Fibroblast of the aortic adventitia (primary cell): ENCODE results near the gene NKX2-1. TPM values are rescaled to one million over a fixed set of nuclear protein-coding genes. Genes with fewer than 3 reads are reported as not detected.

Experiments used
- DNase-seq: peaks from one replicate; pipeline ENCODE4 v3.0.0-alpha.2; 2010; ENCODE audit warnings: low read depth
- H3K4me3 ChIP-seq: 2 replicates; pipeline ENCODE4 v1.5.1; 2011; ENCODE audit warnings: low read depth, mild to moderate bottlenecking, control low read depth, low read length, moderate library complexity
- total RNA-seq: library from RNA; depleted of rRNA; stranded (reverse); fragments of >200 nt; gene quantifications from 2 replicates; pipeline ENCODE4 v1.2.3, GENCODE V29; 2012; ENCODE audit warnings: low replicate concordance
- TF ChIP-seq, protein P1 (sequence below): IDR thresholded peaks from 2 replicates; pipeline ENCODE4 v1.5.1; 2011; ENCODE audit warnings: mild to moderate bottlenecking, low read length, control low read depth, inconsistent platforms; ENCODE audit not compliant: insufficient read depth

The NKX2-1 gene
- total RNA-seq, 1 donor: not detected

DNA sequence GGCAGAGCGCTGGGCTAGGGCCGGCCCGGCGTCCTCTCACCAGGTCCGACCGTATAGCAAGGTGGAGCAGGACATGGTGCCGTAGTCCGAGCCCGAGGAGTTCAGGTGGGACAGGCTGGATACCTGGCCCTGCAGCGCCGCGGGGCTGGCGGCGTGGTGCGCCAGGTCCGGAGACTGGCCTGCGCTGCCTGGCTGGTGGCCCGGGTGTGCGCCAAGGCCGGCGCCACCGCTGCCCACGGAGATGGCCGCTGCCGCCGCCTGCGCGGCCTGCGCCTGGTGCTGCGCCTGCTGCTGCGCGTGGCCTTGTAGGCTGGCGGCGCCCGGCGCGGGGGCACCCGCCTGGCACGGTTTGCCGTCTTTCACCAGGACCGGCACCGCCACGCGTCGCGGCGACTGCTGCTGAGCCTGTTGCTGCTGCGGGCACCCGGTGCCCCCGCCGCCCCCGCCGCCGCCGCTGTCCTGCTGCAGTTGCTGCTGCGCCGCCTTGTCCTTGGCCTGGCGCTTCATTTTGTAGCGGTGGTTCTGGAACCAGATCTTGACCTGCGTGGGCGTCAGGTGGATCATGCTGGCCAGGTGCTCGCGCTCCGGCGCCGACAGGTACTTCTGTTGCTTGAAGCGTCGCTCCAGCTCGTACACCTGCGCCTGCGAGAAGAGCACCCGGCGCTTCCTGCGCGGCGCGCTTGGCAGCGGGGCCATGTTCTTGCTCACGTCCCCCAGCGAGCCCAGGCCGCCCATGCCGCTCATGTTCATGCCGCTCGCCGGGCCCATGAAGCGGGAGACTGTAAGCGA lies 2.6 kb downstream of the NKX2-1 start:
- DNase-seq: no peak
- TF ChIP-seq, protein P1, sequence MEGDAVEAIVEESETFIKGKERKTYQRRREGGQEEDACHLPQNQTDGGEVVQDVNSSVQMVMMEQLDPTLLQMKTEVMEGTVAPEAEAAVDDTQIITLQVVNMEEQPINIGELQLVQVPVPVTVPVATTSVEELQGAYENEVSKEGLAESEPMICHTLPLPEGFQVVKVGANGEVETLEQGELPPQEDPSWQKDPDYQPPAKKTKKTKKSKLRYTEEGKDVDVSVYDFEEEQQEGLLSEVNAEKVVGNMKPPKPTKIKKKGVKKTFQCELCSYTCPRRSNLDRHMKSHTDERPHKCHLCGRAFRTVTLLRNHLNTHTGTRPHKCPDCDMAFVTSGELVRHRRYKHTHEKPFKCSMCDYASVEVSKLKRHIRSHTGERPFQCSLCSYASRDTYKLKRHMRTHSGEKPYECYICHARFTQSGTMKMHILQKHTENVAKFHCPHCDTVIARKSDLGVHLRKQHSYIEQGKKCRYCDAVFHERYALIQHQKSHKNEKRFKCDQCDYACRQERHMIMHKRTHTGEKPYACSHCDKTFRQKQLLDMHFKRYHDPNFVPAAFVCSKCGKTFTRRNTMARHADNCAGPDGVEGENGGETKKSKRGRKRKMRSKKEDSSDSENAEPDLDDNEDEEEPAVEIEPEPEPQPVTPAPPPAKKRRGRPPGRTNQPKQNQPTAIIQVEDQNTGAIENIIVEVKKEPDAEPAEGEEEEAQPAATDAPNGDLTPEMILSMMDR: no peak
- no peak overlapping the region for H3K4me3 ChIP-seq

GRCh38 chr14:36516719-36517241 lies 3.3 kb downstream of the NKX2-1 start:
- H3K4me3 ChIP-seq: no peak overlapping the region
- no peak for DNase-seq
- TF ChIP-seq, protein P1: no peak

GRCh38 chr14:36515896-36516718 lies 3.9 kb downstream of the NKX2-1 start:
- no peak for DNase-seq
- no peak overlapping the region for H3K4me3 ChIP-seq
- TF ChIP-seq, protein P1: no peak

GRCh38 chr14:36515105-36515593 lies 4.9 kb downstream of the NKX2-1 start:
- H3K4me3 ChIP-seq: no peak overlapping the region
- TF ChIP-seq, protein P1: no peak
- no peak for DNase-seq

DNA sequence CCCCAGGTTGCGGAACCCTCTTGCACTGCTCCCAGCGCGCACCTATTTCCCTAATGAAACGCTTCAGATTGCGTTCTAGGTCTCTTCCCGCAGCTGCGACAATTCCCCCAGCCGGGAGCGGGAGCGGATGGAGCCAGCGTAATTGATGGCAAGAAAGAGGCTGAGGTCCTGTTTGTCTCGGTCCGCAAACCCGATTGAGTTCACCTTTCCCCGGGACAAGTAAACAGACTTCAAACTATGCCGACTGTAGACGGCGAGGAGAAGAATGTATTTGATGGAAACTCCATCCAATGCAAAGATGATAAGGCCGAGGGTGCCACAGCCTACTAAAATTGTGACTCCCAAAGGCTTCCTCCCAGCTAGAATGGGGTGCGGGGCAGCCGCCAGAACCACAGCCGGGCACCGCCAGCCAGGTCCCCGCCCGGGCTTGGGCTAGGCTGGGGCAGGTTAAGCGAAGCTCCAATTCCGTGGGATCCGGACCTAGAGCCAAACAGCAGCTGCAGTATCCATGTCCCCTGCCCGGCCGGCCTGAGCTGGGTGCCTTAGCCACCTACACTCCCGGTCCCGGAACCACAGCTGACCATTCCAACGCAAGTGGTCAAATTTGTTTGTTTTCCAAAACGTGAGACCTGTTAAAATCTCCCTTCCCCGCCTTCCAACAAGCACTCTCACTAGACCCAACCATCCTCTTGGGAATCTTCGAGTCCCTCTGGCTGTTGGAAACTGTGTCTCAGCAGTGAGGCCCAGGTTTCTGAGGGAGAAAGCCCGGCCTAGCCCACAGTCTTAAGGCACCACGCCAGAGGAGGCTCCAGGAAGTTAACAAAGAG lies 5.5 kb downstream of the NKX2-1 start:
- DNase-seq: no peak
- no peak overlapping the region for H3K4me3 ChIP-seq
- TF ChIP-seq, protein P1: no peak

GRCh38 chr14:36513451-36514277 lies 6.4 kb downstream of the NKX2-1 start:
- TF ChIP-seq, protein P1: no peak
- DNase-seq: no peak
- H3K4me3 ChIP-seq: no peak overlapping the region
